Heart left ventricle (tissue), 16 donors: Measurements from ENCODE around the gene SNX25. TPM values are rescaled to one million over a fixed set of nuclear protein-coding genes. Genes with fewer than 3 reads are reported as not detected.

ENCODE experiments used
- ATAC-seq, 4 donors: fragments of 200-7000 bp; cut with Tn5 transposase; one replicate each; pipeline ENCODE4 v1.9.1; 2020 to 2022; ENCODE audit warnings: moderate library complexity in 4 of 4, mild to moderate bottlenecking in 3 of 4, moderate number of reproducible peaks in 1 of 4
- DNase-seq, 5 donors: peaks; one replicate each; pipeline ENCODE4 v3.0.0-alpha.2; 2020
- H3K27ac ChIP-seq, 12 donors: fragments of 200-600 bp; sonication (generic) in 4 of 12; one replicate each; pipeline versions ENCODE4 v1.5.0 to v1.8.0; 2016 to 2022; ENCODE audit warnings: mild to moderate bottlenecking in 2 of 12
- H3K27me3 ChIP-seq, 9 donors: fragments of 200-600 bp; sonication (generic) in 2 of 9; one replicate each; pipeline versions ENCODE4 v1.5.1 to v1.8.0; 2016 to 2022; ENCODE audit warnings: mild to moderate bottlenecking in 3 of 9
- H3K36me3 ChIP-seq, 9 donors: fragments of 200-600 bp; sonication (generic) in 2 of 9; one replicate each; pipeline versions ENCODE4 v1.5.0 to v1.8.0; 2018 to 2022; ENCODE audit warnings: mild to moderate bottlenecking in 2 of 9
- H3K4me1 ChIP-seq, 12 donors: fragments of 200-600 bp; sonication (generic) in 4 of 12; one replicate each; pipeline versions ENCODE4 v1.5.0 to v1.8.0; 2016 to 2022; ENCODE audit warnings: mild to moderate bottlenecking in 3 of 12
- H3K4me3 ChIP-seq, 12 donors: fragments of 200-600 bp; sonication (generic) in 4 of 12; one replicate each; pipeline versions ENCODE4 v1.5.0 to v1.8.0; 2017 to 2022; ENCODE audit warnings: mild to moderate bottlenecking in 9 of 12, moderate library complexity in 4 of 12
- H3K9me3 ChIP-seq, 12 donors: fragments of 200-600 bp; sonication (generic) in 4 of 12; one replicate each; pipeline versions ENCODE4 v1.5.0 to v1.8.0; 2016 to 2022; ENCODE audit warnings: mild to moderate bottlenecking in 1 of 12
- CTCF ChIP-seq, 12 donors: fragments of 200-600 bp; sonication (generic) in 4 of 12; IDR thresholded peaks; one replicate each; pipeline versions ENCODE4 v1.5.0 to v1.8.0; 2018 to 2022; ENCODE audit warnings: antibody characterized with exemption in 12 of 12, mild to moderate bottlenecking in 5 of 12
- POLR2A ChIP-seq, 2 donors: fragments of 450-650 bp; IDR thresholded peaks; one replicate each; pipeline ENCODE4 v1.6.1; 2017; ENCODE audit warnings: antibody characterized with exemption in 2 of 2, mild to moderate bottlenecking in 2 of 2, moderate library complexity in 2 of 2
- WGBS, 4 donors: extraction: QIAGEN DNeasy Blood & Tissue Kit in 2 of 4; methylation state at CpG; one replicate each; pipeline versions ENCODE4 v1.1.5 to v1.1.7; 2013 to 2018; 5-methylcytosine and 5-hydroxymethylcytosine counted together
- intact Hi-C, 10 donors: fragments of 100-400 bp; cut with DNase I; formaldehyde crosslinking; loops; one replicate each; pipeline versions ENCODE4 v1.11.1 to v1.14.2; 2022
- polyA plus RNA-seq, 2 donors: library from polyadenylated mRNA; stranded (reverse); fragments of 200-250 nt; gene quantifications; one replicate each; pipeline ENCODE4 v1.2.3, GENCODE V29; 2013
- total RNA-seq, 9 donors: library from RNA; depleted of rRNA in 2 of 9; stranded (reverse); fragments of >200 nt in 2 of 9; fragmentation: NEBNext Ultra II Directional in 3 of 9; extraction: Animal tissue kit (Norgen Biotek cat#: 25700) in 3 of 9; gene quantifications; one replicate each; pipeline versions ENCODE4 v1.1.0 to v1.2.4, GENCODE V29; 2016 to 2023
- donor health status: ischemic (EF 13 %, LVEDD 7.1; RV severe dilation, severe dysfunction).
- donor health status: healthy with polysubstance abuse.
- donor health status: DM: no; HTN: yes; CAD: no.
- donor health status: DM: no; HTN: no; CAD: no.
- donor health status: ischemic (EF 25% LVEDD 6.9; RV normal size, moderate dysfunction).
- donor health status: ischemic (EF 25% LVEDD 5.7; RV mildly dilated, moderate dysfunction).
- donor health status: healthy.
- donor health status: DM: yes; HTN: yes; CAD: no.
- donor health status: ischemic (EF 35%, LVEDD 5.7; RV mildly dilated, moderate dysfunction).
- donor health status: nonischemic (EF 11% LVEDD 7.7; RV severe dilation, severe dysfunction).
- donor health status: DM: yes; HTN: yes; CAD: no.
- donor health status: PGD.
- donor health status: ischemic (EF 29% LVEDD 5.4; RV normal size, mild dysfunction).
- donor health status: nonischemic (EF 23%, LVEDD 6.1; RV moderate dilation, normal function).

Gene SNX25
- total and polyA plus RNA-seq, 11 donors, result 3.1 to 12.4 (median 10.1) TPM

- ATAC-seq, result no peak
- intact Hi-C loops, result no loop called here
- DNase-seq, result no peak
- Histone ChIP-seq H3K4me3 (no peak overlapping the region), H3K9me3 (no peaks in the 10 kb centered on the region), H3K36me3 (no peaks in the 10 kb centered on the region), H3K27me3 (no peaks in the 10 kb centered on the region), H3K27ac (no peak overlapping the region), H3K4me1 (peaks cover 0 to 23% (median 6%) of the 10 kb centered on the region in 12 donors)
- TF ChIP-seq POLR2A (IDR thresholded peaks at IDR 0.05) (no peak), CTCF (IDR thresholded peaks at IDR 0.05) (no peak)
Observed at GRCh38 chr4:185224597-185224996, 15.2 kb downstream of the SNX25 start.

DNA sequence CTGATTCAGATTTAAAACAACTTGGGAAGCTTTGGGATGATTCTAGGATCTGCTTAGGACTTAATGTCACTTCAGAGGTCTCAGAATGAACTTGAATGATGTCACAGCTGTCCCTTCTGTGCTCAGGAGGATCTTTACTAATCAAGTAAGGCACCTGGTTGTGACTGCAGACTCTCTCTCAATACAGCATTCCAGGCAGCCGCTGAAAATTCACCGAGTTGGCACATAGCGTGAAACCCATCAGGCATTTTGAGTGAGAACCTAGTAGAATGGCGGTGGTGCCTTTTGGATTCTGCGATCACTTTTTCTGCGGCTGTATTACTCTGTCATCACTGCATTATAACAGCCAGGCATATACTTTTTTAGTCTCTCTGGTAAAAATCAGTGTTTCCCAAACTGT lies 16.5 kb downstream of the SNX25 start:
- Histone ChIP-seq H3K27me3 (no peaks in the 10 kb centered on the region), H3K27ac (no peak overlapping the region), H3K4me1 (peaks cover 0 to 18% (median 1%) of the 10 kb centered on the region in 12 donors), H3K9me3 (no peaks in the 10 kb centered on the region), H3K4me3 (no peak overlapping the region), H3K36me3 (no peaks in the 10 kb centered on the region)
- WGBS, 4 donors, result 96 to 98% (median 97%) methylated on average over 6 of the region's 6 CpGs
- DNase-seq (no peak), ATAC-seq (no peak)
- intact Hi-C loops, result no loop called here
- TF ChIP-seq POLR2A (IDR thresholded peaks at IDR 0.05) (no peak), CTCF (IDR thresholded peaks at IDR 0.05) (no peak)

DNA sequence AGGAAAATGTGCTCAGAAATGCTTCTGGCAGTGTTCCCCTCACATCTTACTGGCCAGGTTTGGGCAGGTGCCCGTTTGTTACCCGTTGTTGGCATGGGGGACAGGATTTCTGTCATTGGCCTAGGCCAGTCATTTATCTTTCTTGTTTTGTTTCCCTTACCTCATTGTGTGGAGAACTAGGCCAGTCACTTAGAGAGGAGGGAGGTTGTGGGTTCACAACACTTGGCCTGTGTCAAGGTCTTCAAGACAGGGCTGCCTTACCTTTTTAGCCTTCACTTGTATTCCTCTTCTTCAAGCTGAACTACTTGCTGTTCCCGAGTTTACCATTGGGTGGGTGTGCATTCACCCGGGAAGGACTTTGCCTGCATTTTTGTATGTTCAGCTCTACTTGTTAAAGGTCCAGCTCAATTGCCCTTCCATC lies 17.7 kb downstream of the SNX25 start:
- Histone ChIP-seq H3K9me3 (no peaks in the 10 kb centered on the region), H3K27ac (peak overlapping the region in 2 of 12 donors; percentile 13 to 63), H3K4me3 (no peak overlapping the region), H3K27me3 (no peaks in the 10 kb centered on the region), H3K4me1 (peaks cover 0 to 18% (median 1%) of the 10 kb centered on the region in 12 donors), H3K36me3 (no peaks in the 10 kb centered on the region)
- ATAC-seq (peak; percentile 60 to 75 (median 66)), DNase-seq (no peak)
- TF ChIP-seq CTCF (IDR thresholded peaks at IDR 0.05) (peak in 3 of 12 donors; percentile 12 to 18 (median 14)), POLR2A (IDR thresholded peaks at IDR 0.05) (no peak)
- intact Hi-C loops, result no loop called here
- 34 to 45% (median 39%) methylated on average over 4 of the region's 4 CpGs for WGBS, 4 donors

DNA sequence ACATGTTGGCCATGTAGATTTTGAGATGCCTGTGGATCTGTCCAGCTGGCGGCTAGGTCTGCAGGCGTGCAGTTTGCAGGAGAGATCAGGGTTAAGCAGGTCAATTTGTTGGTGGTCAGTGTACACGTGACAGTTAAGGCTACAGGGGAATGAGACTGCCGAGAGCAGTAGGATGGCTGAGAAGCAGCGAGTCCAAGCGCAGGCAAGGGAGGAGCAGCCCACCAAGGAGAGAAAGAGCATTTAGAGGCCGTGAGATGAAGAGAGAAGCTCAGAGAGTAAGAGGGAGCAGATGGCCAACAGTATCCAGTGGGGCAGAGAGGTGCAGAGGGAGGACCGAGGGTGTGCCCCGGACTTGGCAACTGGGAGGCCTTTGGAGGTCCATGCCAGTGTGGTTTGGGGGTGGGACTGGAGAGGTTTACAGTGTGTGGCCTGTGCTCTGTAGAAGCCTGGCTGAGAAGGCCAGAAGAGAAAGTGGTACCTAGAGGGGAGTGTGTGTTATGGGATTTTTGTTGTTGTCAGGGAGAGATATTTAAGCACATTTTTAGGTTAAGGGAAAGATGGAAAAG lies 18.4 kb downstream of the SNX25 start:
- WGBS, 4 donors, result 93 to 95% (median 94%) methylated on average over 9 of the region's 9 CpGs
- DNase-seq (no peak), ATAC-seq (peak in 3 of 4 donors; percentile 16 to 50 (median 20))
- H3K27me3 ChIP-seq, result no peaks in the 10 kb centered on the region
- no peak for TF ChIP-seq POLR2A (IDR thresholded peaks at IDR 0.05)
- TF ChIP-seq CTCF (IDR thresholded peaks at IDR 0.05), result no peak
- intact Hi-C loops, result no loop called here
- H3K27ac ChIP-seq, result peak overlapping the region in 1 of 12 donors; percentile 63
- no peak overlapping the region for H3K4me3 ChIP-seq
- no peaks in the 10 kb centered on the region for H3K9me3 ChIP-seq
- peaks cover 0 to 18% (median 1%) of the 10 kb centered on the region in 12 donors for H3K4me1 ChIP-seq
- no peaks in the 10 kb centered on the region for H3K36me3 ChIP-seq
